ENCODE measurements around the gene SMG6.

Gene SMG6

GRCh38 chr17:2230877-2231276, 72.7 kb downstream of the SMG6 start:
- H3K4me1 ChIP-seq (ENCODE audit: control insufficient read depth in 1 of 2, insufficient read depth in 1 of 2, low read depth in 1 of 2, low read length in 1 of 2) = no peaks in the 10 kb centered on the region
- no peaks in the 10 kb centered on the region for H3K27me3 ChIP-seq
- H3K4me3 ChIP-seq (ENCODE audit: low read depth in 1 of 2, low read length in 1 of 2) = no peak overlapping the region
- peaks cover 53% of the 10 kb centered on the region for H3K36me3 ChIP-seq
- no peak overlapping the region for H3K27ac ChIP-seq
- no peak for TF ChIP-seq CTCF (IDR thresholded peaks at IDR 0.05)
- H3K9me3 ChIP-seq = no peaks in the 10 kb centered on the region

- no peak for TF ChIP-seq CTCF (IDR thresholded peaks at IDR 0.05)
These were observed 76.4 kb downstream of the SMG6 start for GRCh38 chr17:2227025-2227699.

DNA sequence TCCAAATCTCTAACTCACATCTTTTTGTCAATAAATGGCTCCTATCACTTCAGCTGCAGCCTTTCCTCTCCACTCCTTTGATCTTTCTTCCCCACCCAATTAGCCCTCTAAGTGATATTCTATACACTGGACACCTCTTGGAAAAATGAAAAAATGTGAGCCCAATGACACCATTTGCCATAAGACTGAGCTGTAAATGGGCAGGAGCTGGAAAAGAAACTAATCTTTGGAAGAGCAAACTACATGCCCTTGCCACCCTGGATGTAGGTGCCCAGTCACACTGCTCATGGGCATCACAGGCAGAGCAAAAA, 80.0 kb downstream of the SMG6 start:
- H3K4me3 ChIP-seq (ENCODE audit: low read depth in 1 of 2, low read length in 1 of 2) = no peak overlapping the region
- no peaks in the 10 kb centered on the region for H3K27me3 ChIP-seq
- H3K36me3 ChIP-seq = peaks cover 24% of the 10 kb centered on the region
- no peak overlapping the region for H3K27ac ChIP-seq
- no peaks in the 10 kb centered on the region for H3K4me1 ChIP-seq (ENCODE audit: control insufficient read depth in 1 of 2, insufficient read depth in 1 of 2, low read depth in 1 of 2, low read length in 1 of 2)
- no peaks in the 10 kb centered on the region for H3K9me3 ChIP-seq
- no peak for TF ChIP-seq CTCF (IDR thresholded peaks at IDR 0.05)

More at GRCh38 chr17:2227025-2227699, 76.4 kb downstream of the SMG6 start:
- Histone ChIP-seq H3K9me3 (no peaks in the 10 kb centered on the region), H3K27ac (no peak overlapping the region), H3K4me3 (ENCODE audit: low read depth in 1 of 2, low read length in 1 of 2) (no peak overlapping the region), H3K27me3 (no peaks in the 10 kb centered on the region), H3K36me3 (peaks cover 22% of the 10 kb centered on the region), H3K4me1 (ENCODE audit: control insufficient read depth in 1 of 2, insufficient read depth in 1 of 2, low read depth in 1 of 2, low read length in 1 of 2) (no peaks in the 10 kb centered on the region)

DNA sequence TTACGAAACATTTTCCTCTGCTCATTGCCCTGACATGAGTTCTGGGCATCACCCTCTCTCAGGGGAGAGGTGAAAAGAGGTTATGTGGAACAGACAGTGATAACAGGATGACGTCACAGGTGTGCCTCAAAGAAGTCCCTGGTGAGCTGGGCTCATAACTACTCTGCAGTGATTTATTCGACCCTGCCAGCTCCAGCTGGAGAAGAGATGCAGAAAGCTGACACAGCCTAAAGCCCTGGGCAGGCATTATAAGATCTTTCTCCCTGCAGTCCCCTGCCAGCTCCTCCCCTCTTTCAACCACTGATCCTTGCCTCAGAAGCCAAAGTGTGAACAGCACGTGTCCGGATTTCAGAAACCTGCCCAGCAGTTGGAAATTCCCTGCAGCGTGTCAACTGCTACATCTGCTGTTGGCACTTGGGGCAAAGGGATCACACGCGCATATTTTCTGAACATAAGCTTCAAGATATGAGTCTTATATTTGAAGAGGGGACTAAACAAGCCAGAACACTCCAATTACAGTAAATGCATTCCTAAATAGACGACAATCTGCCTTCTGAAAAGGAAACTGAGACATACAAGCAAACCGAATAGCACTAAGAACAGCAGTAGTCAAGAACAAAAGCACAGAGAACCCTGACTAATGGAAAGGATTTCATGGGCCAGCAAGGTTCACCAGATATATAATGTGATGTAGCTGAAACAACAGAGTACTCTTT, 80.5 kb downstream of the SMG6 start:
- Histone ChIP-seq H3K4me1 (ENCODE audit: control insufficient read depth in 1 of 2, insufficient read depth in 1 of 2, low read depth in 1 of 2, low read length in 1 of 2) (no peaks in the 10 kb centered on the region), H3K27ac (no peak overlapping the region), H3K27me3 (no peaks in the 10 kb centered on the region), H3K9me3 (no peaks in the 10 kb centered on the region), H3K36me3 (peaks cover 23% of the 10 kb centered on the region), H3K4me3 (ENCODE audit: low read depth in 1 of 2, low read length in 1 of 2) (no peak overlapping the region)
- no peak for TF ChIP-seq CTCF (IDR thresholded peaks at IDR 0.05)

DNA sequence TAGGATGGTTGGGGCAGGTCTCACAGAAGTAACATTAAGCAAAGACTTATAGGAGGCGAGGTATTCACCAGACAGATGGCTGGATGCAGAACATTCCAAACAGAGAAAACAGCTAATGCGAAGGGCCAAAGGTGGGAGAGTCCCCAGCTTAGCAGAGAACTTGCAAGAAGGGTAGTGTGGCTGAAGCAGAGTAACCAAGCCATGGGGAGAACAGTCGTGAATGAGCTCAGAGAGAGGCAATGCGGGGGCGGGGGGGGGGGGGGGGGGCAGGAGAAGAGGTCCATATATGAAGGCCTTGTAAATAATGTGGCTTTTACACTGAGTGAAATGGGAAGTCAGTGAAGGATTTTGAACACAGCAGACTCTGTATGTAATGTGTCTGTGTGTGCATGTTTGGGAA, 81.3 kb downstream of the SMG6 start:
- Histone ChIP-seq H3K9me3 (no peaks in the 10 kb centered on the region), H3K27me3 (no peaks in the 10 kb centered on the region), H3K4me1 (ENCODE audit: control insufficient read depth in 1 of 2, insufficient read depth in 1 of 2, low read depth in 1 of 2, low read length in 1 of 2) (no peaks in the 10 kb centered on the region), H3K27ac (no peak overlapping the region), H3K4me3 (ENCODE audit: low read depth in 1 of 2, low read length in 1 of 2) (no peak overlapping the region), H3K36me3 (peaks cover 23% of the 10 kb centered on the region)
- no peak for TF ChIP-seq CTCF (IDR thresholded peaks at IDR 0.05)

Measured in neutrophil (primary cell).